ENCODE measurements around the gene ZNF821. TPM values are rescaled to one million over a fixed set of nuclear protein-coding genes. Genes with fewer than 3 reads are reported as not detected.

The ZNF821 gene
- polyA plus RNA-seq, 1 of the 3 experiments (the other 2 are of a cell fraction) = 8.8 TPM

DNA sequence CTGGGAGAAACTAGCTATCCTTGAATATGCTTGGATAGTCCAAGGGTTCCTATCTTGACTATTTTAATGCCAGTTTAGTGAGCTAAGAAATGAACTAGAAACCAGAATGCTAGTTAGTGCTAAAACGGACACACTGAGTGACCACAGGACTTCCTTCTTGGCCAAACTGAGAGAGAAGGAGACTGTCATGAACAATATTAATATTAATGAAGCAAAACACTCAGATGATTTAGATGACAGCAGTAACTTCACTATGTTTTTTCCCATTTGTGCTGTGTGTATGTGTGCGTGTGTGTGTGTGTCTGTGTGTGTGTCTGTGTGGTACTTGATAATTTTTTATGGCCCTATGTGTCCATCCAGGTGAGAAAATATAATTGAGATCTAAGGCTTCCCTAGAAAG is 40.4 kb downstream of the ZNF821 start (continued):
- TF ChIP-seq, protein P1, sequence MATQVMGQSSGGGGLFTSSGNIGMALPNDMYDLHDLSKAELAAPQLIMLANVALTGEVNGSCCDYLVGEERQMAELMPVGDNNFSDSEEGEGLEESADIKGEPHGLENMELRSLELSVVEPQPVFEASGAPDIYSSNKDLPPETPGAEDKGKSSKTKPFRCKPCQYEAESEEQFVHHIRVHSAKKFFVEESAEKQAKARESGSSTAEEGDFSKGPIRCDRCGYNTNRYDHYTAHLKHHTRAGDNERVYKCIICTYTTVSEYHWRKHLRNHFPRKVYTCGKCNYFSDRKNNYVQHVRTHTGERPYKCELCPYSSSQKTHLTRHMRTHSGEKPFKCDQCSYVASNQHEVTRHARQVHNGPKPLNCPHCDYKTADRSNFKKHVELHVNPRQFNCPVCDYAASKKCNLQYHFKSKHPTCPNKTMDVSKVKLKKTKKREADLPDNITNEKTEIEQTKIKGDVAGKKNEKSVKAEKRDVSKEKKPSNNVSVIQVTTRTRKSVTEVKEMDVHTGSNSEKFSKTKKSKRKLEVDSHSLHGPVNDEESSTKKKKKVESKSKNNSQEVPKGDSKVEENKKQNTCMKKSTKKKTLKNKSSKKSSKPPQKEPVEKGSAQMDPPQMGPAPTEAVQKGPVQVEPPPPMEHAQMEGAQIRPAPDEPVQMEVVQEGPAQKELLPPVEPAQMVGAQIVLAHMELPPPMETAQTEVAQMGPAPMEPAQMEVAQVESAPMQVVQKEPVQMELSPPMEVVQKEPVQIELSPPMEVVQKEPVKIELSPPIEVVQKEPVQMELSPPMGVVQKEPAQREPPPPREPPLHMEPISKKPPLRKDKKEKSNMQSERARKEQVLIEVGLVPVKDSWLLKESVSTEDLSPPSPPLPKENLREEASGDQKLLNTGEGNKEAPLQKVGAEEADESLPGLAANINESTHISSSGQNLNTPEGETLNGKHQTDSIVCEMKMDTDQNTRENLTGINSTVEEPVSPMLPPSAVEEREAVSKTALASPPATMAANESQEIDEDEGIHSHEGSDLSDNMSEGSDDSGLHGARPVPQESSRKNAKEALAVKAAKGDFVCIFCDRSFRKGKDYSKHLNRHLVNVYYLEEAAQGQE (IDR thresholded peaks at IDR 0.05; ENCODE audit: low read depth, low read length) = no peak
- TF ChIP-seq GATA2 (CRISPR knock-in tag; IDR thresholded peaks at IDR 0.05) (no peak), JUND (IDR thresholded peaks at IDR 0.05) (no peak)
- TF ChIP-seq, protein P2, sequence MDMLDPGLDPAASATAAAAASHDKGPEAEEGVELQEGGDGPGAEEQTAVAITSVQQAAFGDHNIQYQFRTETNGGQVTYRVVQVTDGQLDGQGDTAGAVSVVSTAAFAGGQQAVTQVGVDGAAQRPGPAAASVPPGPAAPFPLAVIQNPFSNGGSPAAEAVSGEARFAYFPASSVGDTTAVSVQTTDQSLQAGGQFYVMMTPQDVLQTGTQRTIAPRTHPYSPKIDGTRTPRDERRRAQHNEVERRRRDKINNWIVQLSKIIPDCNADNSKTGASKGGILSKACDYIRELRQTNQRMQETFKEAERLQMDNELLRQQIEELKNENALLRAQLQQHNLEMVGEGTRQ (IDR thresholded peaks at IDR 0.05; ENCODE audit: borderline replicate concordance, low read depth, low read length) = no peak

DNA sequence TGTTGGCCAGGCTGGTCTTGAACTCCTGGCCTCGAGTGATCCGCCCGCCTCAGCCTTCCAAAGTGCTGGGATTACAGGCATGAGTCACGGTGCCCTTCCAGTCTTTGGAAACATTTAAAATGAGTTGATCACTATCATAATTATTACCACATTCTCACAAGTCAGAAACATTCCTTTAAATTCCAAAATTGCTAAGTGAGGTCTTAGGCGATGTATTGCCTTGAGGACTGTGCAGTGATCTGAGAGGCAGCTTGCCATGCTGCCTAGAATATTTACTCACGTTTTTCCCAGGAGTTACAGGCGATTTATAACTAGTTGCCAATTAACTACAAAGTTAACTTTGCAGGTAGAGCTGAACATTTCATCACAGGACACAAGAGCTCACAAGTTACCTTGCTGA is 43.9 kb downstream of the ZNF821 start:
- Histone ChIP-seq H3K27me3 (ENCODE audit: insufficient read depth) (no peaks in the 10 kb centered on the region), H3K9me2 (no peaks in the 10 kb centered on the region), H3K4me2 (no peak overlapping the region), H4K20me1 (ENCODE audit: insufficient read depth) (no peaks in the 10 kb centered on the region), H3K79me2 (ENCODE audit: insufficient read depth) (no peaks in the 10 kb centered on the region), H3K9me3 (no peaks in the 10 kb centered on the region), H3K9ac (no peak overlapping the region), H2AFZ (ENCODE audit: low read depth) (no peak overlapping the region), H3K4me1 (ENCODE audit: control insufficient read depth in 1 of 2, insufficient read depth in 2 of 2, low read depth in 1 of 2, low read length in 1 of 2) (no peaks in the 10 kb centered on the region), H3K27ac (ENCODE audit: low read depth in 2 of 2, low read length in 1 of 2) (no peak overlapping the region), H3K4me3 (ENCODE audit: low read depth in 2 of 2, low read length in 1 of 2) (no peak overlapping the region), H3K36me3 (replicated peaks in 1 of 2; ENCODE audit: control insufficient read depth in 1 of 2, insufficient read depth in 2 of 2, low read length in 1 of 2) (no peaks in the 10 kb centered on the region), H3F3A (replicated peaks; ENCODE audit: insufficient read depth) (peaks cover 14% of the 10 kb centered on the region)
- TF ChIP-seq MEF2A (IDR thresholded peaks at IDR 0.05; ENCODE audit: borderline replicate concordance, low read depth) = no peak
- no peak for TF ChIP-seq TAF1 (IDR thresholded peaks at IDR 0.05; ENCODE audit: borderline replicate concordance, low read depth, low read length)
- no peak for TF ChIP-seq NFIC (IDR thresholded peaks at IDR 0.05; ENCODE audit: borderline replicate concordance)
- no peak for TF ChIP-seq RFX5 (IDR thresholded peaks at IDR 0.05; ENCODE audit: low read length)
- TF ChIP-seq, protein P1 (IDR thresholded peaks at IDR 0.05; ENCODE audit: low read depth, low read length) = no peak
- no peak for TF ChIP-seq FOXJ3 (CRISPR knock-in tag; IDR thresholded peaks at IDR 0.05)
- TF ChIP-seq ELF1 (IDR thresholded peaks at IDR 0.05) = no peak
- no peak for TF ChIP-seq CHD2 (IDR thresholded peaks at IDR 0.05; ENCODE audit: low read length, partially characterized antibody)
- no peak for TF ChIP-seq TEAD4 (IDR thresholded peaks at IDR 0.05; ENCODE audit: borderline replicate concordance, insufficient read depth)
- TF ChIP-seq GATA2 (CRISPR knock-in tag; IDR thresholded peaks at IDR 0.05) = no peak
- TF ChIP-seq NRF1 (IDR thresholded peaks at IDR 0.05; ENCODE audit: low read depth, low read length) = no peak
- TF ChIP-seq, protein P3, sequence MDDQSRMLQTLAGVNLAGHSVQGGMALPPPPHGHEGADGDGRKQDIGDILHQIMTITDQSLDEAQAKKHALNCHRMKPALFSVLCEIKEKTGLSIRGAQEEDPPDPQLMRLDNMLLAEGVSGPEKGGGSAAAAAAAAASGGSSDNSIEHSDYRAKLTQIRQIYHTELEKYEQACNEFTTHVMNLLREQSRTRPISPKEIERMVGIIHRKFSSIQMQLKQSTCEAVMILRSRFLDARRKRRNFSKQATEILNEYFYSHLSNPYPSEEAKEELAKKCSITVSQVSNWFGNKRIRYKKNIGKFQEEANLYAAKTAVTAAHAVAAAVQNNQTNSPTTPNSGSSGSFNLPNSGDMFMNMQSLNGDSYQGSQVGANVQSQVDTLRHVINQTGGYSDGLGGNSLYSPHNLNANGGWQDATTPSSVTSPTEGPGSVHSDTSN (IDR thresholded peaks at IDR 0.05) = no peak
- TF ChIP-seq EP300 (IDR thresholded peaks at IDR 0.05; ENCODE audit: borderline replicate concordance in 1 of 2, low read depth in 1 of 2, low read length in 1 of 2) = no peak
- no peak for TF ChIP-seq TCF12 (IDR thresholded peaks at IDR 0.05)
- TF ChIP-seq, protein P4, sequence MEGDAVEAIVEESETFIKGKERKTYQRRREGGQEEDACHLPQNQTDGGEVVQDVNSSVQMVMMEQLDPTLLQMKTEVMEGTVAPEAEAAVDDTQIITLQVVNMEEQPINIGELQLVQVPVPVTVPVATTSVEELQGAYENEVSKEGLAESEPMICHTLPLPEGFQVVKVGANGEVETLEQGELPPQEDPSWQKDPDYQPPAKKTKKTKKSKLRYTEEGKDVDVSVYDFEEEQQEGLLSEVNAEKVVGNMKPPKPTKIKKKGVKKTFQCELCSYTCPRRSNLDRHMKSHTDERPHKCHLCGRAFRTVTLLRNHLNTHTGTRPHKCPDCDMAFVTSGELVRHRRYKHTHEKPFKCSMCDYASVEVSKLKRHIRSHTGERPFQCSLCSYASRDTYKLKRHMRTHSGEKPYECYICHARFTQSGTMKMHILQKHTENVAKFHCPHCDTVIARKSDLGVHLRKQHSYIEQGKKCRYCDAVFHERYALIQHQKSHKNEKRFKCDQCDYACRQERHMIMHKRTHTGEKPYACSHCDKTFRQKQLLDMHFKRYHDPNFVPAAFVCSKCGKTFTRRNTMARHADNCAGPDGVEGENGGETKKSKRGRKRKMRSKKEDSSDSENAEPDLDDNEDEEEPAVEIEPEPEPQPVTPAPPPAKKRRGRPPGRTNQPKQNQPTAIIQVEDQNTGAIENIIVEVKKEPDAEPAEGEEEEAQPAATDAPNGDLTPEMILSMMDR (IDR thresholded peaks at IDR 0.05) = no peak
- WGBS (ENCODE audit: low lambda C conversion rate) = 45% methylated on average over 7 of the region's 7 CpGs
- no peak for DNase-seq
- ChIA-PET CTCF (interaction anchor here (1.0 kb wide), 1 partner anchor 44 kb away, joined by 3 read pairs; the partner anchor contains the start of gene ZNF821), POLR2A (no interaction called here)

Data from SK-N-SH (cell line).